Measurements from ENCODE around the gene SLC39A11.
"Not testable (repeated sequence)": the region's sequence is repeated elsewhere in the genome, so short reads cannot be mapped to it uniquely, and the experiment has no call there.

The SLC39A11 gene

DNA sequence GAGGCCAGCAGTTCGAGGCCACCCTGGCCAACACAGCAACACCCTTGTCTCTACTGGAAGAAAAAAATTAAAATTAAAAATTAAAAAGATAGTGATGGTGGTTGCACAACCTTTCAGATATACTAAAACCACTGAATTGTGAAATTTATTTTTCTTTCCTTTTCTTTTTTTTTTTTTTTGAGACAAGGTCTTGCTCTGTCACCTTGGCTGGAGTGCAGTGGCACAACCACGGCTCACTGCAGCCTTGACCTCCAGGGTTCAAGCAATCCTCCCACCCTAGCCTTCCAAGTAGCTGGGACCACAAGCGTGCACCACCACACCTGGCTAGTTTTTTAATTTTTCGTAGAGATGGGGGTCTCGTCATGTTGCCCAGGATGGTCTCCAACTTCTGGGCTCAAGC lies 254.4 kb downstream of the SLC39A11 start:
- no peak for DNase-seq (ENCODE audit: low read depth, low spot score)

DNA sequence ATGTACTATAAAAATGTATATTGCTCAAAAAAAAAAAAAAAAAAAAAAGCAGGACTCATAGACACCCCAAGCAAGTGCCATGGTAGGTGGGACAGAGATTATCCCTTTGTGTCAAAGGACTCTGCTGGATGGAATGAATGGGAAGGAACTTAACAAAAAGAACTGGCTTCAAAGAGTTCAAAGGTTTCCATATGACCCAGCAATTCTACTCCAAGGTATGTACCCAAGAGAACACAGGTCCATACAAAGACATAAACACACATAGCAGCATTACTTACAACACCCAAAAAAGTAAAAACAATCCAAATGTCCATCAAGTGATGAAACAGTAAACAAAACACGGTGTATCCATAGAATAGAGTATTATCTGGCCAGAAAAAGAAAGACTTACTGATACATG lies 255.2 kb downstream of the SLC39A11 start:
- DNase-seq (ENCODE audit: low read depth, low spot score) = no peak

DNA sequence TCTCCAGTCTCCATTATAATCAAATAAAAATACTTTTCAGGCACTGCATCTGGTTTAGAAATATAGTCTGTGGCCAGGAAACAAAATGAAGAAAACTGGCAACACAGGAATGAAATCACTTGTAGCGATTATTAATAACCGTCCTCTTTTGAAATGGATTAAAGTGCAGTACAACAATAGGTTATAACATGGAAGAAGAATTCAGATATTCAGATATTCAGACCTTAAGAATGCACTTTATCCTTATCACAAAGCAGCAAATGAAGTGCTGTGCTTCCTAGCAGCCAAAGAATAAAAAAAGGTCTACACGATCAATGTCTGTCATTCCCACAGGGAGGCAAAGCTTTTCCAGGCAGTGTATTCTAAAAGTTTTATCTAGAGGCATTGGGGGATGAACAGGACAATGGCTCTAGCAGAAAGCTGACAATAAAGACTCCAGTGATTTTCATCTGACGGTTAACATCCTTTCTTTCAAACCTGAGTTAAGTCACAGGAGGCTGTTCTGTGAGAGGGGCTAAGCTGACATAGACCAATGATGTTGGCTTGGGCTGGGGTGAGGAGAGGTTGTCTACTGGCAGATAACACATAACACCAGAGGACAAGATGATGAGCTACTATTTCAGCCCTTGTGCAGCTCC lies 259.2 kb downstream of the SLC39A11 start:
- DNase-seq (ENCODE audit: low read depth, low spot score) = no peak

DNA sequence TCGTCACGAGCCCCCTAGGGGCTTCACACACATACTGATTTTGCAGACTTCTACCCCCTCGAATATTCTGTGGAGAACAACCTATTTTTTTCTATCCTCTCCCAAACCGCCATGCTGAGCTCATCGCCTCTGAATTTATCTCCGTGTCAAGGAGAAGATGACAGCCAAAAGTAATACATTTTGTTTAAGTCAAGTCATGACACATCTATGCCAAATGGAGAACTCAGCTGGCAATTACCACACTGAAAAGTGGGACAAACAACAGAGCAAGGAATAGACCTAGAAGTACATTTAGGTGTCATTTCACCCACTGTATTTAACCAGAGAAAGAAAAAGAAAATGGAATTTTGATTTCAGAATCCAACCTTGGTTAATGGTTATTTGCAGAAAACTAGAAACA lies 260.2 kb downstream of the SLC39A11 start:
- DNase-seq (ENCODE audit: low read depth, low spot score) = no peak

DNA sequence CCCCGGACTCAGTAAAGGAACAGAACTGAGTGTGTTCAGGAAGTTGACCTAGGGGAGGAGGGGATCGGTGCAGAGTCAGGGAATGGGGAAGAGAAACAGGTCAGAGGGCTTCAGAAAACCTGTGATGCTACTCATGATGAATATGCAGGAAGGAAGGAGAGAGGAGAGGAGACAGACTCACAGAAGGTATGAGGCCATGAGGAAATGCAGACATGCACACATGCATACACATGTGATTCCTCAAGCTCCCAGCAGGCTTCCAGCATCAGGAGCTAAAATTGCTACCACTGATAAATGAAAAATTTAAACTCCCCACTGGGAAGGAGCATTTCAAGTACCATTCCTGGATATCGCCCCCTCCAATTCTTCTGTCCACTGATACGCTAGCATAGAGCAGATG lies 262.6 kb downstream of the SLC39A11 start:
- DNase-seq (ENCODE audit: low read depth, low spot score) = no peak

DNA sequence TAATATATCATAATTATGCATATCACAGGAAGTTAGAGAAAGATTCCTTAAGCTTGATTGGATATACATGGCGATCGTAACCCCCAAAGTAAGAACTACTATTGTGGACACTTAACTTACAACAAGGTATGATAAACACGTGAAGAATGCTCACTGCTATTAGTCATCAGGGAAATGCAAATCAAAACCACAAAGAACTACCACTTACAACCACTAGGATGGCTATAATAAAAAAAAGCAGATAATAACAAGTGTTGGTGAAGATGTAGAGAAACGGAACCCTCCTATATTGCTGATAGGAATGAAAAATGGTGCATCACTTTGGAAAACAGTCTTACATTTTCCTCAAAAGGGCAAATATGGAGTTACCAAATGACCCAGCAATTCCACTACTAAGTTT lies 265.9 kb downstream of the SLC39A11 start:
- no peak for DNase-seq (ENCODE audit: low read depth, low spot score)

DNA sequence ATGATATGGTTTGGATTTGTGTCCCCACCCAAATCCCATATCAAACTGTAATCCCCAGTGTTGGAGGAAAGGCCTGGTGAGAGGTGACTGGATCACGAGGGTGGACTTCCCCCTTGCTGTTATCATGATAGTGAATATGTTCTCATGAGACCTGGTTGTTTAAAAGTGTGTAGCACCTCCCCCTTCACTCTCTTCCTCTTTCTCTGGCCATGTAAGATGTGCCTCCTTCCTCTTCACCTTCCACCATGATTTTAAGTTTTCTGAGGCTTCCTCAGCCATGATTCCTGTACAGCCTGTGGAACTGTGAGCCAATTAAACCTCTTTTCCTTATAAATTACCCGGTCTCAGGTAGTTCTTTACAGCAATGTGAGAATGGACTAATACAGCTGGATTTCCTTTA lies 266.4 kb downstream of the SLC39A11 start:
- not testable (repeated sequence) for DNase-seq (ENCODE audit: low read depth, low spot score)

DNA sequence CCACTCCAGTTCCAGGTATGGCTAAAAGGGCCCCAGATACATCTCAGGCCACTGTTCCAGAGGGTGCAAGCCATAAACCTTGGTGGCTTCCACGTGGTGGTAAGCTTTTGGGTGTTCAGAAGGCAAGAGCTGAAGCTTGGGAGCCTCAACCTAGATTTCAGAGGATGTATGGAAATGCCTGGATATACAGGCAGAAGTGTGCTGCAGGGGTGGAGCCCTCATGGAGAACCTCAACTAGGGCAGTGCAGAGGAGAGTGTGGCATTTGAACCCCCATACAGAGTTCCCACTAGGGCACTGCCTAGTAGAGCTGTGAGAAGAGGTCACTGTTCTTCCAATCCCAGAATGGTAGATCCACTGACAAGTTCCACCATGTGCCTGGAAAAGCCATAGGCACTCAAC lies 267.3 kb downstream of the SLC39A11 start:
- no peak for DNase-seq (ENCODE audit: low read depth, low spot score)

DNA sequence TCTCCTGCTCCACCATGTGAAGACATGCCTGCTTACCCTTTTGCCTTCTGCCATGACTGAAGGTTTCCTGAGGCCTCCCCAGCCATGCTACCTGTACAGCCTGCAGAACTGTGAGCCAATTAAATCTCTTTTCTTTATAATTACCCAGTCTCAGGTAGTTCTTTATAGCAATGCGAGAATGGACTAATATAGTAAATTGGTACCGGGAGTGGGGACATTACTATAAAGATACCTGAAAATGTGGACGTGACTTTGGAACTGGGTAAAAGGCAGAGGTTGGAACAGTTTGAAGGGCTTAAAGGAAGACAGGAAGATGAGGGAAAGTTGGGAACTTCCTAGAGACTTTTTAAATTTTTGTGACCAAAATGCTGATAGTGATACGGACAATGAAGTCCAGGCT lies 268.2 kb downstream of the SLC39A11 start:
- not testable (repeated sequence) for DNase-seq (ENCODE audit: low read depth, low spot score)

DNA sequence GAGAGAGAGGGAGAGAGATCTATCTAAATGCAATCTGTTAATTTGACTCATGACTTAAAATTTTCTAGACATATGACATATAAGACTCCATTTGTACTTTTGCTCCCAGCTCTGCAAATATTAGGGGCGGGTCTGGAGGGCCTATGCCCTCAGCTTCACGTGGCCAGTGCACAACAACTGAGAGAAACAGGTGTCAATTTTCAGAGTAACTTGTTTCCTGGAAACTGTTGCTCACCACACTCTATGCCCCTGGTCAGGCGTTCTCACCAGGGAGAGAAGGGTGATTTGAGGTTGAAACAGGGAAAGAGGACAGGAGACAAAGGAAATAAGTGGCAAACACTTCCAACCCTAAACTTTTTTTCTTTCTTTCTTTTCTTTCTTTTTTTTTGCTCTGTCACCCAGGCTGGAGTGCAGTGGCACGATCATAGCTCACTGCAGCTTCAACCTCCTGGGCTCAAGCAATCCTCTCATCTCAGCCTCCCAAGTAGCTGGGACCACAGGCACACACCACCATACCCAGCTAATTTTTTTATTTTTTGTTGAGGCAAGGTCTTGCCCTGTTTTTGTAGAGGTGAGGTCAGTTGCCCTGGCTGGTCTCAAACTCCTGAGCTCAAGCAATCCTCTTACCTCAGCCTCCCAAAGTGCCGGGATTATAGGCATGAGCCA lies 270.0 kb downstream of the SLC39A11 start:
- DNase-seq (ENCODE audit: low read depth, low spot score) = no peak

DNA sequence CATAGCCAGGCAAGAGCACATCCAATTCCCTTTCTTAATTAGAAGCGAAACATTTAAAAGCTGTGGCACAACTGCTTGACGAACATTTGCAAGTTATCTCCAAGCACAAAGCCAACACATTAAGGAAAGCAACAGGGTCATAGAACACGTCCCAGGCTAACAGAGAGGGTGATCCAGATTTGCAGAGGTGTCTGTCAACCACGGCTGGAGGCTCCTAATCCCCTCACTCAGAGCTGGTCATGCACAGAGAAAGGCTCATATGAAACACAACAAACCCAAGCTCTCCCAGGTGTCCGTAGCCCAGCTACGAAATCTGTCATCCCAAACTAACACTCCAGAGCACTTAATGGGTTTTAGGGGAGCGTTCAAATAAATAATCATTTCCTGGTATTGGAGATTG lies 276.1 kb downstream of the SLC39A11 start:
- no peak for DNase-seq (ENCODE audit: low read depth, low spot score)

DNA sequence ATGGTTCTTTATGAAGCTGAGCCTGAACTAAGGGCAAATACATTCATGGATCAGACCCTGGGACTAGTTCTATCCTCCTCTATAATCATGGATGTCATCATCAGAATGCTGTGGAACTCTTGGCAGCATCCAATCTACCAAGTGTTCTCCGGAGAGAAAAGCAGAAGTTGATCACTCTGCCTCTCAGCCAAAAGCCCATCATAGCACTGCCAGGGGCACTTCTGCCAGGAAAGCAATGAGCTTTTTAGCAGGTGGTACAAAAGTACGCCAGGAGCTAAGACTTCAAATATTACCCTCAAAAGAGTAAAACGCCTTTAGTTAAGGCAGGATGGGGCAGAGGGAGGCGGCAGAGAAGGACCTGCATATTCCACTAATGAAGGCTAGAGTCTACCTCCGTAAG lies 279.0 kb downstream of the SLC39A11 start:
- DNase-seq (ENCODE audit: low read depth, low spot score) = no peak

DNA sequence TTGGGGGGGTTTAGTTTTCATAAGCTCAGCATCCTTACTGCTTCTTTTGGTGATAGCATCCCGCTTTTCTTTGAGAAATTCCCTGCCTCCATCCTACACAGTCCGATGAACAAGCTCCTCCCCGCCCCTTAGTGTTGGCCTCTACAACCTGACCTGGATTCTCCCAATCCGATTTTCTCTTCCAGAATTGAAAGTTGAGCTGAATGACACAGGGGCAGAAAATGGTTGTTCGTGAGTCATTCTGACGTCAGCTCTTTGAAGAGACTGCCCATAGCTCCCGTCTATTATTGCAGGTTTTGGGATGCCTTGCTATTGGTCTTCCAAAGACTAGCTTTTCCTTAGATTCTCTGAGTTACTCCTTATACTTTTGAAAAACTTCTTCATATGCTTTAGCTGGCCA lies 279.7 kb downstream of the SLC39A11 start:
- no peak for DNase-seq (ENCODE audit: low read depth, low spot score)

DNA sequence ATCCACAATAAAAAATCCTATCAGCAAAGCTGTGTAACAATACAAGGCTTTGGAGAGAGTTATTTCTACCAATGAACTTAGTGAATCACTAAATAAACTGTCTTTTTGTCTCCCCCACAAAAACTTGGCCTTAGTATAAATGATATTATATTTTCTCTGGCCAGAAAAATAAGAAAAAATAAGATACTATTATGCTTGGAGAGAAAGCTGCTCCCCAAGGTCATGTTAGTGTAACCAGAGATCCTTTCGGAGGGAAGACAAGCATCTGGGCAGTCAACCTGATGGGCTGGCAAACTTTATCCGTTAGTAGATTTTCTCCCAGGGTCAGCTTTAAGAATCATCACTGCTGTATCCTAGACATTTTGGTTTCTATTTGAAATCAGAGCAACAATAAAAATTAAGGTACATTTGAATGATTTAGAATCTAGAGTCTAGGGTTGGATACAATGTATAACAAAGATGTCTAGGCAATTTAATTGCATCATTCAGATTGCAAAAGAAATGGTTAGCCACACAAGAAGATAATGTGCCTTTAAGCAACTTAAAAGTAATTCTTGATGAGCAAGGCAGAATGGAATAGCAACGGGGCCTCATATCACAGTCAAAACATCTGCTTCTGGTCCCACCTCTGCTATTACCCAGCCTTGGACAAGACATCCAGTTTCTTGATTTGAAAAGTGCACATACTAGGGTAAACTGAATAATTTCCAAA lies 280.4 kb downstream of the SLC39A11 start:
- no peak for DNase-seq (ENCODE audit: low read depth, low spot score)

DNA sequence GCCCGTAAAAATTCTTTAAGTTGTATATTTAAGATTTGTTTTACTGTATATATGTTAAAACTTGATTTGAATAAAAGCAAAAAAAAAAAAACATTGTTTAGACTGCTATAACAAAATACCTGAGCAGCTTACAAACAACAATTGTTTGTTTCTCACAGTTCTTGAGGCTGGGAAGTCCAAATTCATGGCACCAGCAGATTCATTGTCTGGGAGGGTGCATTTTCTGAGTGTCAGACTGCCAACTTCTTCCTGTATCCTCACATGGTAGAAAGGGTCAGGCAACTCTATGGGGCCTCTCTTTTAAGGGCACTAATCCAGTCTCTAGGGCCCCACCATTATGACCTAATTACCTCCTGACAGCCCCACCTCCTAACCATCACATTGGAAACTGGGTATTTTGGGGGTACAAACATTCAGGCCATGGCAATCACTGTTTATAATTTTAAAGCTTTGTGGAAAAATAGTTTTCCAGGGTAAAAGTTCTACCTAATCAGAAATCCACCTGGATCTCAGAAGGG lies 281.4 kb downstream of the SLC39A11 start:
- DNase-seq (ENCODE audit: low read depth, low spot score) = no peak

DNA sequence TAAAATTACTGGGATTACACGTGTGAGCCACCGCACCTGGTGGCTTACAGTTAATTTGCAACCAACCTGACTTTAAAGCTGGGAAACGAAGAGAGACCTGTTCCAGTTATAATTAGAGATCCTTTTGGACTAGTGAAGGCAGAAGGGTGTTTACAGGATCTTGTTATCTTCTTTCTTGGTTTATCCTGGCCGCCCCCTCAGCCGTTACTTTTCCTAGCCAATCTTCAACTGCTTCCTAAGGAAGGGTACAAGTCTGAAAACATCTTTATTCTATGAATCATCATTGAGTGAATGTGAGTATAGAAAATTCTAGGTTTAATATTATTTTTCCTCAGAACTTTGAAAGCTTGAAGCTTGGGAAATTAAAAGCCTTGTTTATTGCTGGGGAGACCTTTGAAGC lies 286.5 kb downstream of the SLC39A11 start:
- DNase-seq (ENCODE audit: low read depth, low spot score) = no peak

DNA sequence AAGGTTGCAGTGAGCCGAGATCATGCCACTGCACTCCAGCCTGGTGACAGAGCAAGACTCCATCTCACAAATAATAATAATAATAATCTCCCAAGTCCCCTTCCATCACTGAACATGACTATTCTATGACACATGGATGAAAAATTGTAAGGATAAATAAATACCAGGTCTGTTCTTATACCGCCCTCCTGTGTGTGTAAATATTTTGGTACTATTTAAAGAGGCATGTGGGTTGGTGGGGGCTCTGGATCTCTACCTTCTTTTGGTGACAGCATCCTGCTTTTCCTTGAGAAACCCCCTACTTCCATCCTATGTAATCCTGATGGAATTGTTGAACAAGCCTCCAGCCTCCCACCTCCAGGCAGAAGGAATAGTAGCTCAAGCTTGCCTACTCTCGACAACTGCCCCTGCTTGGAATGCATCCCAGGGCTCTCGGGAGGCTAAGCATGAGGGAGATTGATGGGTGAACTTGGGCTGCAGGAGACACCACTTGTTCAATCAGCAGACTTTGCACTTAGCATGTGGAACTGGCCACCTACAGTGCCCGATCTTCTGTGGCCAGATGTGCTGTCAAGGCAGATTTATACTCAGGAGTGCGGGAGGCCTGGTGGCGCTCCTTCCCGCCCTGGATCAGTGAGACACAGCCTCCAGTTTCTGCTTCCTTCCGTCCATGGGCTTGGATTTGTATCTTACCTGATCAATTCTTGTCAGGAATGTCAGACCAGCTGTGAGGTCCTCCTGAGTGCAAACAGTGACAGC lies 287.4 kb downstream of the SLC39A11 start:
- DNase-seq (ENCODE audit: low read depth, low spot score) = no peak

DNA sequence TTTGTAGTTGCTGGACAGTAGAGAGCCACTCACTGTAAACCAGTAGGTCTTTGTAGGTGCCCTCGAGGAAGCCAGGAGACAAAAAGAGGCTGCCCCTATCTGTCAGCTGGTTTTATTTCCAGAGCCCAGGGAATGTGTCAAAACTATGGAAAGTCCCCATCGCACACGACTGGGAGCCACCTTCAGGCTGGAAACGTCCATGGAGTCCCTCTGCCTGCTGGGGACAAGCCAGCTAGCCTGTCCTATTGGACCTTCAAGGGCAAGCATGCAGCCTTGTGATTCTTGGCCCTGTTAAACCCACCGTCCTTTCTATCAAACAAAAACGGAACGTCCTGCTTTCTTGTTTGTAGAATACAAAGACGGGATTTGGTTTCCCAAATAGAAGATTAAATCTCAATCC lies 289.8 kb downstream of the SLC39A11 start:
- DNase-seq (ENCODE audit: low read depth, low spot score) = no peak

DNA sequence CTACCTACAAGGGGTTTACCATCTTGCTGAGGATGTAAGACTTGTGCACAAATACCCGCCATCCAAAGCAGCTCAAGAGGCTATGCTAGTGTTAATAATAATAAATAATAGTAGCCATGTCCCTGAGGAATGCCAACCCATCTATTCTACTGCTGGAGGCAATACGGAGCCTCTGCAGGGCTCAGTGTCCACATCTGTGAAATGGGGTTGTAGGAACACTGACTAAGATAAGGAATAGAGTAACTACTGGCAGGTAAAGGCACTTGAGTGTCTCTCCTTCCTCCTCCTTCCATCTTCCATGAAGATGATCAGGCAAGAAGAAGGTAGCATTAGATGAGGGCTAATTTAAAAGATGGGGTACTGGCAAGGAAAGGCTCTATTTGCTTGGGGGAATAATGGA lies 295.3 kb downstream of the SLC39A11 start:
- DNase-seq (ENCODE audit: low read depth, low spot score) = no peak

DNA sequence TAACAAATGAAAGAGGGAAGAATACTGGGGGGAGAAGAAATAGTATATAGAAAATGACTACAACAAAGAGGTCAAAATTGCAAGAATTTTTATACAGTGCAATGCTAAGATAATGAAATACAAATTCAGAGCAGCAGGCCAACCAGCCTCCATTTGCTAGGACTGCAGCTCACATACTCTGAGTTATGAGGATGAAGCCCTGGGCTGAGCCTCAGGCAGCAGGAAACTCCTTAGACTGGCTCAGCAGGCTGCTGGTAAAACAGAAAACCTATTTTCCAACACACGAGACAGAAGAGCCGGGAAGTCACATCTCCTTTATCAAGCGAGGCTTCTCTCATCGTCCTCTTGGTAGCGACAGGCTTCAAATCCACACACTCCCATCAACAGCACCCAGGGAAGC lies 296.5 kb downstream of the SLC39A11 start:
- DNase-seq (ENCODE audit: low read depth, low spot score) = no peak

DNA sequence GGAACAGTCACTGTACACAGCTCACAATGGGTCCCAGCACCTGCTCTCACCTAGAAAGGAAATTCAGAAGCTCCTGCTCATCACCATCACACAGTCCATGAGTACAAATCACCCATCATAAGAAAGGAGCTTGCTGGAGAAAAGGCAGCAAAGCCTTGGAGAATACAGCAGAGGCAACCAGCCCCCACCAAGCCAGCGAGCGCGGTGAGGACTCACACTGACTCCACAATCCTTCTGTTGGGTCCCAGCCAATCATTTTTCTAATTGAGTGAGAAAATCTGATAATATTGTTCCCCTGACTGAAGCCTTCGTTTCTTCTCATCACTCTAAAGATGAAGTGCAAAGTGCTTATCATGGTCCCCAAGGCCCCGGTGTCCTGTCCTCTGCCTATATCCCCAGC lies 298.3 kb downstream of the SLC39A11 start:
- DNase-seq (ENCODE audit: low read depth, low spot score) = no peak

DNA sequence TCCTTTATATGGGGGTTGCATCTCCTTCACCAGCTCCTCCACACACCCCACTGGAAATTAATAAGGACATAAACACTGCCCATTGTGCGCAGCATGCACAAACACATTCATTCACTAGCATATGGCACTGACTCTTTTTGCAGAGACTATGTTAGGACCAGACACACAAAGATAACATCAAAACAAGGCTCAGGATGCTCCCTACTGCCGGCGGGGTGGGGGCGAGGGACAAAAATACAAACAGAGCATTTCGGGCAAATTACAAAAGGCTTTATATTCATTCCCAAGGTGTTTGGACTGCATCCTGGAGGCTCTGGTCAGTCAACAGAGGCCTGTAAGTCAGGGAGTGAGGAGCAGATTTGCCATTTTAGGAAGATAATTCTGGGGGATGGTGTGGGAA lies 299.7 kb downstream of the SLC39A11 start:
- no peak for DNase-seq (ENCODE audit: low read depth, low spot score)

All from activated naive CD8-positive, alpha-beta T cell treated with anti-CD3 and anti-CD28 coated beads, Interleukin-2, amount 50 U/mL, for 16 hours (primary cell).